GM18499 (cell line): ENCODE data around the gene FAM236A.
A peak's percentile ranks its signal among the peaks of the same experiment; 100 is the strongest.
"Not testable (repeated sequence)": the region's sequence is repeated elsewhere in the genome, so short reads cannot be mapped to it uniquely, and the experiment has no call there.

ENCODE experiments used
- ATAC-seq: cut with Tn5 transposase; IDR thresholded peaks from one replicate; pipeline ENCODE4 v1.9.1; 2021; ENCODE audit warnings: moderate number of reproducible peaks; ENCODE audit not compliant: insufficient read depth, unreplicated experiment

FAM236A gene

DNA sequence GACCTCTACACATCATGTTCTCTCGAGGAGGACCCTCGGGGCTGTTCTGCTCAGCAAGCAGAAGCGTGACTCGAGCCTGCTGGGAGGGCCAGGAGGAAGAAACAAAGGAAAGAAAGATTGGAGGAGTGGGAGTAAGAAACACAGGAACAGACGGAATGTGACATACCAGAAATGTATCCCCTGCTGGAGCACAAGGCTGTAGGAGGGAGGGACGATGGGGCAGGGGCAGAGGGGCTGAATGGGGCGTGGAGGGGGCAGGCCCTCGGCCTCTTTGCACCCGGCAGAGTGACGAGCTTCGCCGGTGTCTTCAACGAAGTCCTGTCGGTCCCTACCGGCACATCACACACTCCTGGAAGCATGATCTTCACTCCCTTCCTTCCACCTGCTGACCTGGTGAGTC, at the start of gene FAM236A:
Gene FAM236A, plus strand, starts transcription at position 301 of the 400 bp plus-strand sequence. Its CDS starts 57 bp downstream, at position 358.
- not testable (repeated sequence) for ATAC-seq

GRCh38 chrX:72889740-72890139, 48.3 kb upstream of the FAM236A start:
- not testable (repeated sequence) for ATAC-seq

DNA sequence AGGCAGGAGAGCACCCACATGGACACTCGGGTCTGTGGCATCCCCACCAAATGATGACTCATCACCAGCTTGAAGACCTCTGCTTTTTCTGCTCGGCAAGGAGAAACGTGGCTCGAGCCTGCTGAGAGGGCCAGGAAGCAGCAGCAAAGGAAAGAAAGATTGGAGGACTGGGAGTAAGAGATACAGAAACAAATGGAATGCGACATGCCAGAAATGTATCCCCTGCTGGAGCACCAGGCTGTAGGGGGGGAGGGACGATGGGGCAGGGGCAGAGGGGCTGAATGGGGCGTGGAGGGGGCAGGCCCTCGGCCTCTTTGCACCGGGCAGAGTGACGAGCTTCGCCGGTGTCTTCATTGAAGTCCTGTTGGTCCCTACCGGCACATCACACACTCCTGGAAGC, 25.7 kb upstream of the FAM236A start, which contains the start of gene FAM236C:
Gene FAM236C, plus strand, starts transcription at position 301 of the 400 bp plus-strand sequence. CDS start 100 bp downstream, outside the sequence.
- not testable (repeated sequence) for ATAC-seq

GRCh38 chrX:72916096-72916495, 21.9 kb upstream of the FAM236A start:
- ATAC-seq = not testable (repeated sequence)

DNA sequence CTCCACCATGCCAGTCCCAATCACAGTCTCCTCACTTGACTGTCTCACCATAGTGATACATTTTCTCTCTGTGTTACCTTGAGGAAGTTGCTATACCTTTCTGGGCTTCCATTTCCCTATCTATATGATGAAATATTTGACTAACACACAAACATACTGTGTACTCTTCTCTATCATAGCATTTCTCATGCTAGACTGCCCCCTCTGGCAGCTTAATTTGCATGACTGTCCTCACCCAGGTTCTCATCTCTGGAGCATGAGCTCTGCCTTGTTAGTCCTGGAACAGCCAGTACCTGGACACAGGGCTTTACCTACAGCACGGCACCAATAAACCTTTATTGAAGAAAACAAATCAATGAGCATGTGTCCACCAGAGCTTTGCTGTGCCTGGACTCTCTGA, 5.7 kb upstream of the FAM236A start:
- not testable (repeated sequence) for ATAC-seq

- not testable (repeated sequence) for ATAC-seq
Observed at GRCh38 chrX:72936455-72936854, 1.6 kb upstream of the FAM236A start.

GRCh38 chrX:72936882-72937455, 1.0 kb upstream of the FAM236A start:
- ATAC-seq = not testable (repeated sequence)

DNA sequence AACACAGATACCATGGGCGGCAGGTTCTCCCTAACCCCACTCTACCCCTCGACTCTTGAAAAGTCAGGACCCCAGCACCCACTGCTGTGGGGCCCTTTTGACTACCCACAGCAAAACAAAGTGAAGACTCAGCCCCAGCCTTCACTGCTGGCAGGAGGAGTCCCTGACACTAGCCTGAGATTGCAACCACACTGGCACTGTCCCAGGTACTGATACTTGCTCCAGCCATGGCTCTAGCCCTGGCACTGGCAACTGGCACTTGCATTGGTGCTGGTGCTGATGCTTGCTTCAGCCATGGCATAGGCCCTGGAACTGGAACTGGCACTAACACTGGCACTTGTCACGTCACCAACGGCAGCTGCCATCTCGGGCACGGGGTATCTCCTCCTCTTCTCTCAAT, 4.3 kb downstream of the FAM236A start:
- ATAC-seq = not testable (repeated sequence)

- ATAC-seq = not testable (repeated sequence)
Observed at GRCh38 chrX:72943035-72943818, 5.2 kb downstream of the FAM236A start.

DNA sequence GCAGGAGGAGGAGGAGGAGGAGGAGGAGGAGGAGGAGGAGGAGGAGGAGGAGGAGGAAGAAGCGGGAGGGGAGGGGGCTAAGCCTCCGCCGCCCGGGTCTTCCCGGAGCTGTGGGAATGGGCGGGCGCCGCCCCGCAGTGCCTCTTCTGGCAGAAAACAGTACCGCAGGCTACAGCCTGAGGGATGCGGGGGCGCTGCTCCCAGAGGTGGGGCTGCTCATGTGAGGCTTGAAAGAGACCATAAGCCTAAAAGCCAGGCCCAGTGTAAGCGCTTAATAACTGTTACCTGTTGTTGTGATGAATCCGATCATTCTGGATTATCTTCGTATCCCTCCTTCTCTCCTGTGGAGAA, 5.8 kb downstream of the FAM236A start, which contains the start of gene DMRTC1:
Gene DMRTC1, minus strand, starts transcription at position 19 of the 351 bp plus-strand sequence. CDS start 68,143 bp downstream, outside the sequence.
- ATAC-seq = peak; percentile 78

DNA sequence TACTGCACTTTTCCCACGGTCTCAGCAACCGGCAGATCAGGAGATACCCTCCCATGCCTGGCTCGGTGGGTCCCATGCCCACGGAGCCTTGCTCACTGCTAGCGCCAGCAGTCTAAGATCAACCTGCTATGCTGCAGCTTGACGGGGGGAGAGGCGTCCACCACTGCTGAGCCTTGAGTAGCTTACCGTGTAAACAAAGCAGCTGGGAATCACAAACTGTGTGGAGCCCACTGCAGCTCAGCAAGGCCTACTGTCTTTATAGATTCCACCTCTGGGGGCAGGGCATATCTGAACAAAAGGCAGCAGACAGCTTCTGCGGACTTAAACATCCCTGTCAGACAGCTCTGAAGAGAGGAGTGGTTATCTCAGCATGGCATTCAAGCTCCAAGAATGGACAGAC, 22.0 kb downstream of the FAM236A start:
- not testable (repeated sequence) for ATAC-seq

GRCh38 chrX:72971859-72972258, 33.9 kb downstream of the FAM236A start:
- not testable (repeated sequence) for ATAC-seq

GRCh38 chrX:72974885-72975284, 36.9 kb downstream of the FAM236A start:
- ATAC-seq = not testable (repeated sequence)

GRCh38 chrX:72980894-72981469, 43.0 kb downstream of the FAM236A start:
- not testable (repeated sequence) for ATAC-seq
